HG02870 (cell line): ENCODE results near the gene ABI2.
"Not testable (repeated sequence)": the region's sequence is repeated elsewhere in the genome, so short reads cannot be mapped to it uniquely, and the experiment has no call there.

Experiments
- ATAC-seq: cut with Tn5 transposase; IDR thresholded peaks from one replicate; pipeline ENCODE4 v1.9.1; 2021; ENCODE audit warnings: mild to moderate bottlenecking, moderate library complexity; ENCODE audit not compliant: unreplicated experiment

The ABI2 gene

GRCh38 chr2:203352604-203353255 is 24.5 kb downstream of the ABI2 start:
- ATAC-seq: no peak

- no peak for ATAC-seq
These were observed 26.8 kb downstream of the ABI2 start for GRCh38 chr2:203354966-203355365.

DNA sequence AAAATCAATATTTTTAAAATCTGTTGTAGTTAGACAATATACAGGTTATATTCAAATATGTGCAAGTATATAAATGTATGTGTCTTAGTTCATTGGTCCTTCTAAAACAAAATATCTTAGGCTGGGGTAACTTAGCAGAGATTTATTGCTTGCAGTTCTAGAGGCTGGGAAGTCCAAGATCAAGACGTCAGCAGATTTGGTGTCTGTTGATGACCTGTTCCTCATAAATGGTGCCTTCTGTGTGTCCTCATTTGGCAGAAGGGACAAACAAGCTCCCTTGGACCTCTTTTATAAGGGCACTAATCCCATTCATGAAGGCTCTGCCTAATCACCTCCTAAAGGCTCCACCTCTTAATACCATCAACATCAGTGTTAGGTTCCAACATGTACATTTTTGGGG is 31.3 kb downstream of the ABI2 start:
- ATAC-seq: no peak

GRCh38 chr2:203360833-203361430 is 32.7 kb downstream of the ABI2 start:
- ATAC-seq: no peak

DNA sequence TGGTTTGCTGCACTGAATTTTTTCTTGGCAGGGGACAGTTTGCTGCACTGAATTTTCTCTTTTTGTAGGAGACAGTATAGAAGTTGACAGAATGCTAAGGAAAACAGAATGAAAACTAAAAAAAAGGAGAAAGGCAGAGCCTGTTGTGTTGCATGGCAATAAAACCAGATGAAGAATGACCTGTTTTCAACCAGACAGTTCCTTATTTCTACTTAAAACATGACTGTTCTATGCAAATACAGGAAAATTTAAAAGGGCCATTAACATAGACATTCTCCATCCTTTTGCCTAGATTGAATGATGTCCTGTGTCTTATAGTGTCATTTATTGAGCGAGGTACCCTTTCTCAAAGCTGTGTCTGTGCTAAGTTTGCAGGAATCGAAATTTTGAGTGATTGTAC is 33.3 kb downstream of the ABI2 start:
- no peak for ATAC-seq

DNA sequence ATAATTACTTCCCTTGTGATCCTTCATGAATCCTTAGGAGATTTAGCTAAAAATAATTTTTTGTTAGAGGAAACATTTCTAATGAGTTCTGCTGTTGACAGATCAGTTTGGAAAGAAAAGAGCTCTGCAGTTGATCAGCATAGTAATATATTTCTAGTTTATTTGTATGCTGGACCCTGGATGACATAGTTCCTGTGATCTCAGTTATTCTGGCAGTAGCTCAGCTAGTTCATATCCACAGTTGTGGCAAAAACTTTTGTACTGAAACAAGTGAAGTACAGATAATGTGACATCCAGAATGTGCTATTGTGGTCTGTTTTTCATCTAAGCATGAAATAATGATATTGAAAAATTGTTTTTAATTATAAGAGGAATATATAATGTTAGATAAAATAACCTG is 33.7 kb downstream of the ABI2 start:
- no peak for ATAC-seq

- no peak for ATAC-seq
These were observed 38.7 kb downstream of the ABI2 start for GRCh38 chr2:203366639-203367466.

DNA sequence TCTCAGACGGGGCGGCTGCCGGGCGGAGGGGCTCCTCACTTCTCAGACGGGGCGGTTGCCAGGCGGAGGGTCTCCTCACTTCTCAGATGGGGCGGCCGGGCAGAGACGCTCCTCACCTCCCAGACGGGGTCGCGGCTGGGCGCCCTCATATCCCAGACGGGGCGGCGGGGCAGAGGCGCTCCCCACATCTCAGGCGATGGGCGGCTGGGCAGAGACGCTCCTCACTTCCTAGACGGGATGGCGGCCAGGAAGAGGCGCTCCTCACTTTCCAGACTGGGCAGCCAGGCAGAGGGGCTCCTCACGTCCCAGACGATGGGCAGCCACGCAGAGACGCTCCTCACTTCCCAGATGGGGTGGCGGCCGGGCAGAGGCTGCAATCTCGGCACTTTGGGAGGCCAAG is 44.5 kb downstream of the ABI2 start:
- not testable (repeated sequence) for ATAC-seq

DNA sequence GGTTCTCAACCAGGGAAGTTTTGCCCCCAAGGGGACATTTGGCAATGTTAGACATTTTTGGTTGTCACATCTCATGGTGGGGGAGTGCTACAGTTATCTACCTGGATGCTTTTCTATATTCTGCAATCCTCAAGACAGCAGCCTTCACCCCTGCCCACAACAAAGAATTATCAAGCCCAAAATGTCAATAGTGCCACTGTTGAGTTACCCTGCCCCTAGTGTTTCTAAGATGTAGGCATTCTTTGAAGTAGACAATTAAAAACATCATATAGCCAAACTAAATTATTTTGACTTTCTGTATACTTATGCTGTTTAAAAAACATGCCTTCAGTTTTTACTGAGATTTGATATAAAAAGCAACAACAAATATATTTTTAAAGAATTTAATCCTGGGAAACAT is 48.0 kb downstream of the ABI2 start:
- ATAC-seq: no peak

DNA sequence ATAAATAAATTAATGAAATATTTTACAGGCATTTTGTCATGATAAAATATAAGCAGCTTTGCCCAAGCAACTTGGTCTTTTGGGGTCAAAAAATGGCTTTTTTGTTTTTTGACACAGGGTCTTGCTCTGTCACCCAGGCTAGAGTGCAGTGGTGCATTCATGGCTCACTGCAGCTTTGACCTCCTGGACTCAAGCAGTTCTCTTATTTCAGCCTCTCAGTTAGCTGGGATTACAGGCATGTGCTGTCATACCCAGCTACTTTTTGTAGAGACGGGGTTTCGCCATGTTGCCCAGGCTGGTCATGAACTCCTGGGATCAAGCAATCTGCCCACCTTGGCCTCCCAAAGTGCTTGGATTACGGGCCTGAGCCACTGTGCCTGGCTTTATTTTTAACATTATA is 51.0 kb downstream of the ABI2 start:
- ATAC-seq: no peak

DNA sequence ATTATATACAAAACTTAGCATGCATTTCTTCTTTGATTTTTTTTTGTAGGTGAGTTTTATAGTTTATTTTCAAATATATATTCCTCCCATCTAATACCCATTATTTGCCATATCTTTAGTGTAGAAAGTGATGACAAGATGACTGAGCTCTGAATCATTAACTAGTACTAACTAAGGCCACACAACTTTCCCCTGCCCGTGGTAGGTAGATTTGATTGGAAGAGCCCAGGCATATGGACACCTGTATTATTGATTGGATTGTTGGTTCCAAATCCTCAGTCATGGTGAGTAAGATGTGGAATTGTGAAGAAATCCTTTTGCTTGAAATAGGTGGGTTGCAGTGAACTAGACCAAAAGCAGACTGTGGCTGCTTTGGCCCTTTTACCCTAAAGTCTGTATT is 54.8 kb downstream of the ABI2 start:
- ATAC-seq: no peak

GRCh38 chr2:203388153-203388552 is 60.0 kb downstream of the ABI2 start:
- not testable (repeated sequence) for ATAC-seq

DNA sequence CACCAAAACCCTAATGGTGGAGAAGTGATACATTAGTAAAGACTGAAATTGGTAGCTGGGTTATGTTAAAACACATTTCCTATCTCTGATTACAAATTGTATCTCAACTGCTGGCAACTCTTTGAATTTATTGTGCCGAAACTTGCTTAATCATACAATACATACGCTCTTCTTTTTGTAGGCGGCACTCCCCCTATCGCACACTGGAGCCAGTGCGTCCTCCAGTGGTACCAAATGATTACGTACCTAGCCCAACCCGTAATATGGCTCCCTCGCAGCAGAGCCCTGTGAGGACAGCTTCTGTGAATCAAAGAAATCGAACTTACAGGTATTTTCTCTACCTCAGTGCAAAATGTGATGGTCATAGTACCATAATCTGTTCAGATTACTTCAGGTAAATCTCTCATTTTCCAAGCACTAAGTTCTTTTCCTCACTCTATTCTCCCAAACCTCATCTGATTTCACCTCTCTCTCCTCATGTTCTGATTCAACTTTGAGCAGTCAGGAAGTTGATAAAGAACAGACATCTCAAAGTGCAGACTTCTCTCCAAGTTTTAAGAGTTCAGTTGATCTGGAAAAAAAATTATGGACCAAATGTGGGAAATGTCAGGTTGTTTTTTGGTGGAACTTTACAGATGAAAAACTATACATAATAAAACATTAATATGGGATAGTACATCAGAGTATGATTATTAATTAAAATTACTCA is 66.5 kb downstream of the ABI2 start:
- ATAC-seq: no peak

DNA sequence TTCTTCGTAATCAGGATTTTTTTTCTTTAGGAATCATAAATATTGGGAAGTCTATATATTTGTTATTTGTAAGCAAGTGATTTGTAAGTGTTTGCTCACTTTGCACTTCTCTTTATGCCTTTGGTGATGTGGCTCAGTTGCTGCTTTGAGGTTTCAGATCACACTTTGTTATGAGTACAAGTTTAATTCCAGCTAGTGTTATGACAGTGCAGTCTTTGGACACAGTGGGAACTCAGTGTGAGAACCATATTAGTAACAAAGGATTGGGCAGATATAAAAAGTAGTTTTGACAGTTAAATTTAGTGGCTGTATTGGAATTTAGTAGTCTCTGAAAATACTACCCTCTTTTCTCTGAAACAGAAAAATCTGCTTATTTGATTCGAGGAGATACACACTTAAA is 67.7 kb downstream of the ABI2 start:
- no peak for ATAC-seq

DNA sequence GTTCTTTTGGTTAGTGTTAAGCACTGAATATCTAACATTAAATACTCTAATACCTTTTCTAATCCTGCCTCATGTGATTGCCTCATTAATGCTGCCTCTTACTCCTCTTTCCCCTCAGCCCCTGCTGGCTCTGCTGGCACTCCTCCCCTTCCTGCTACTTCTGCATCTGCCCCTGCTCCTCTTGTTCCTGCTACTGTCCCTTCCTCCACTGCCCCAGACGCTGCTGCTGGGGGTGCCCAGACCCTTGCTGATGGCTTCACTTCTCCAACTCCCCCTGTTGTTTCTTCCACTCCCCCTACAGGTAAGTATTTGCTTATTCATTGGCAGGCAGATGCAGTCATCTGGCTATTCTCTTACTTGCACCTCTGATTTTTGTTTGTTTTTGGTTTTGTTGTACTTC is 68.5 kb downstream of the ABI2 start:
- ATAC-seq: no peak

DNA sequence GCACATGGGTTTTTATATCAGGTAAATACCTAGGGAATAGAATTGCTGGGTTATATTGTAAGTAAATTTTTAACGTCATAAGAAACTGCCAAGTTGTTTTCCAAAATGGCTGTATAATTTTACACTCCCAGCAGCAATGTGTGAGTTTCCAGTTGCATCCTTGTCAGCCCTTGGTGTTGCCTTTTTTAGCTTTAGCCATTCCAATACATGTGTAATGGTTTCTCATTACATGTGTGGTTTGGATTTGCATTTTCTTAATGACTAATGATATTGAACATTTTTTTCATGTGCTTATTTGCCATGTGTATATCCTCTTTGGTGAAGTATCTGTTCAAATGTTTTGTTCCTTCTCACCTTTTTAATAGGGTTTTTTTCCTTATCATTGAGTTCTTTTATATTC is 70.8 kb downstream of the ABI2 start:
- no peak for ATAC-seq

DNA sequence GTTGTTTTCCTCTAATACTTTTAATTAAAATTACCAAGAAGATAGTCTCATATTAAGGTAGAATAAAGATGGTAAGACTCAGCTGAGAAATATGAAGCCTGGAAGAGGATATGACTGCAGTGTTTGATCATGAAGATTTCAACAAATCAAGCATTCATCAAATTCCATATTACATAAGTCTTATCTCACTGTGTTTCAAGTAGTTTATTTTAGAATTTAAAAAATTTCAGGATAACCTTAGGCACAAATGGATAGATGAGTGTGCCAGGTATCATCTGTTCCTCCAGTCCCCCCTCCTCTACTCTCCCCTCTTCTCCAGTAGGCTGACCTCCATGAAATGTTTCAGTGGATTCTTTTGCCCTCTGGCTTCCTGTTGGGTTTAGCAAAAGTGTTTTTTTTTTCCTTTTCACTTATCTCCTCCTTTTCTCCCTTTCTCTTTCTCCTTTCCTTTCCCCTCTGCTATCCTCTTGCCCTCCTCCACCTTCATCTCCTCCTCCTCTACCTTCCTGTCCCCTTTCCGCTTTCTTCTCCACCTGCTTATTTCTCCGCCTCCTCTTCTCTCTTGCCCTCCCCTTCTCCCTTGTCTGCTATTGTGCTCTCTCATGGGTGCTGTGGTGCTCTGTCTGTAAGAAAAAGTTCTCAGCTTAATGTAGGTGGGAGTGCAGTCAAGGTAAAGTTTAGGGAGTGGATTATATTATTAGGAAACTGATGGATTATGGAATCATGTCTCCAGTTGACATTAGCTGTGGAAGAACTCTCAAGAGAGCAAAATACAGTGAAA is 72.8 kb downstream of the ABI2 start:
- ATAC-seq: no peak

GRCh38 chr2:203404996-203405395 is 76.8 kb downstream of the ABI2 start:
- ATAC-seq: no peak

DNA sequence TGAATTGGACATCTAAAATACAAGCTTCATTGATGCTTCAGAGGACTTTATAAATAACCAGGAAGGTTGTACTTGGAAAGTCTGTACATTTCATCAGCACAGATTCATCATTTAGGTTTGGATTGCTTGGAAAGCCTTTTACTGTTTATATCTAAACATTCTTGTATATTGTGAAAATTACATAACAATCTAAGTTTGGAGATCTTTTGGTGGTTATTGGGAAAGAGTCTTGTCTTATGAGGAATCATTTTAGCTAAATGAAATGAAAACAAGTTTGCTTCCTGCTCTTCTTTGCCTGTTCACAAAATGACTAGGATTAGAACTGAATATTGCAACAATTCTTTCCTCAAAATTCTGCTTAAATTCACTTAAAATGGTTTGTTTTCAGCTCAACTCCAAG is 79.3 kb downstream of the ABI2 start:
- ATAC-seq: no peak

DNA sequence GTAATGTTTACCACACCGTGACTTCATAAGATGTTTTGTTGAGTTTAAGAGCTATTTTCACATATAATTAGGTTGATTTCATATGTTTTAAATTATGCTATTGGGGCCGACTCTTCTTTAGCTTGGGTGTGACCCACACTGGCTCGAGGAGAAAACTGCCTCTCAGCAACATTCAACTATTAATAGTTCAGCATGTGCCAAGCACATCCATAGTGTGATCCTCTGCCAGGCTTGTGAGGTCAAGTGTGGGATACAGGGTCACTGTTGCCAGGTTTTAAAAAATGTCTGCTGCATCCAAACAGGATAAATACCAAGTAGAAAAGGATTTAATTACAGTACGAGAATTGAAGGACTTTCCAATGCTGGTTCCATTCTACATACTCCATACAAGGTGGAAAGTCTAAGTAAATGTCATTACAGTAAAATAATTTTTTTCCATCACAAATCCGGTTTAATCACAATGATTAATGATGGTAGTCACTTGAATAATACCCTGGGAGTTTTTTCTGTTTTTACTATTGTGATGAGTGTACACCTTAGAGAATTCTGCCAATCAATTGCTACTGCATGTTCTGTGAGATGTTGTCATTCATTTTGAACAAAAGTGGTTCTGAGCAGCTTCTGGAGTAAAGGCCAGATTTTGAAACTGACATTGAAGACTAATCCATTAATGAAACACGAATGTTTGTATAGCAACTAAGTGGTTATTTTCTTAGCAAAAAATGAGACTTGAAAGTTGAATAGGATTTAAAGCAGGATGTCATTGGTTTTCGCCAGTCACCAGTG is 84.5 kb downstream of the ABI2 start:
- no peak for ATAC-seq
